ENCODE results near the gene PIGX.
"Not testable (repeated sequence)": the region's sequence is repeated elsewhere in the genome, so short reads cannot be mapped to it uniquely, and the experiment has no call there.

The PIGX gene

DNA sequence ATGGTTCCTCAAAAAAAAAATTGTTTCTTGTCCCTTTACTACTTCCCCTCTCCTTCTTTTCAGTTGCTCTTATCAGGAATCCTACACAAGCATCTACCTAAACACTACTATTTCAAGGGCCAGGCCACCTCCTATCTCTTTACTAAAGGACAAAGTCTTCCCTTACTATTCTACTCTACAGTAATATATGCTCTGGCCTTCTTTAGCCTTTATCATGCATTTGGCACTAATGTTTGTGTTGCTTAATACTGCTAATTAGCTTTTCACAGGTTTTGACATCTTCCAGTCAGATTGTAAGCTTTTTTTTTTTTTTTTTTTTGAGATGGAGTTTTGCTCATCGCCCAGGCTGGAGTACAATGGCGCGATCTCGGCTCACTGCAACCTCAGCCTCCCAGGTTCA is 5.4 kb upstream of the PIGX start:
- DNase-seq: no peak

DNA sequence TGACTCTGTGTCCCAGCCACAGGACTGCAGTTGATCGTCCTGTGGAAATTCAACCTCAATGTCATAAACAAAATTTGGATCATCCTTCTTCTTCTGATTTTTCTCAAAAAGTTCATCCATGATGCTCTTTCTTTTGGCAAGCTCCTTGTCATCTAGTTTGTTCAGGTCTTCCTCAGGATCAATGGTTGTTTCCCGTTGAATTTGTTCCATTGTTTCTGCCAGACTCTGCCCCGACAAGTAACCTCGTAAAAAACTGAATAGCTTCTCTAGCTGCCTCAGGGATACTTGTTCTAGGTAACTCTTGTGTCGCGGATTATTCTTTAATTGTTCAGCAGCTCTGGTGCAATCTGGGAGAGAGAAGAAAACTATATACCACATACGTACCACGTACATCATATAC is 4.6 kb upstream of the PIGX start:
- DNase-seq: no peak

DNA sequence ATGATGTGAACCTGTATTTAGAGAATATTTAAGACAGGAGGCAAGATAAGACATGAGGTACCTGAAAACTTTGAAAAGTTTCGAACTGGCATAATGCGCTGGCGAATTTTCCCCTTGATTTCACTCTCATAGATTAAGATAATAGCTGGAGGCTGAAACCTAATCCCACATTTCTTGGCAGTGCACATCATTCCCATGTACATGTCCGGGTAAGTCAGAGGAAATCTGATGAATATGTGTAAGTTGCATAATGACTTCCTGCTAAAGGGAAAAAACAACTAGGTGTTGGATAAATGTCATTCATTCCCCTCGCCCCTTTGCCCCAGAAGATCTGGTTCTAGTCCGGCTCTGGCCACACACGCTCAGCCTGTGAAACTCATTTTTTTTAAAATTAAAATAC is 3.7 kb upstream of the PIGX start:
- no peak for DNase-seq

DNA sequence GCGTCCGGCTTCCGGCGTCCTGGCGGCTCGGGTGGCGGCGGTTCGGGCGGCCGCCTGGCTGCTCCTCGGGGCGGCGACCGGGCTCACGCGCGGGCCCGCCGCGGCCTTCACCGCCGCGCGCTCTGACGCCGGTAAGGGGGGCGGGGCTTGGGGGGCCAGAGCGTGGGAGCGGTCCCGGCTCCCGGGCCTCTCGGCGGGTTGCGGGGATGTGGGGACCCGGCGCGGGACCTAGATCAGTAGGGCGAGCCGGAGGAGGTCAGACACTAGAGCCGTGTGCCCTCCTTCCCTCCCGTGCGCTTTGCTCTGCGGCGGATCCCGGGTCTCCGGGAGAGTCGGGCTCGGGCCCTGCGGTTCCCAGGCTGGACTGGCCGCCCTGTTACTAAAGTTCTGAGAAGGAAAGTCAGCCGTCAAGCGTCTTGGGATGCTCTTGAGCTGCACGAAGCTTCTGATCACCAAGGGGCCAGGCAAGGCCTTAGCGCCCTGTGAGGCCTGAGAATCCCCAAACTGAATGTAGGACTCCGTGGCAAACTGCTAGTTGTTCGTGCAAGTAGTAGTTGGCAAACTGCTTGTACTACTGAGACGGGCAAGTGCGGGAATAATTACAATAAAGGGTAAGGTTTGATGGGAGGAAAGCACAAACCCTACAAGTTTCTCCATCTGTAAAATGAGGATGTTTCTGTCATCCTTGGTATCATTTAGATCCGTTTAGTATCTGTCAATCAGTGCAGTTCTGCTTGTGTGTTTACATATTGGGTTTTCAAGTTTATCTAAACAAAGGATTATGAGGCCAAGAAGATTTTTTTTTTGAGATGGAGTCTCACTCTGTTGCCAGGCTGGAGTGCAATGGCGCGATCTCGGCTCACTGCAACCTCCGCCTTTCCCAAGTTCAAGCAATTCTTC is 587 bp downstream of the PIGX start:
- DNase-seq: no peak

DNA sequence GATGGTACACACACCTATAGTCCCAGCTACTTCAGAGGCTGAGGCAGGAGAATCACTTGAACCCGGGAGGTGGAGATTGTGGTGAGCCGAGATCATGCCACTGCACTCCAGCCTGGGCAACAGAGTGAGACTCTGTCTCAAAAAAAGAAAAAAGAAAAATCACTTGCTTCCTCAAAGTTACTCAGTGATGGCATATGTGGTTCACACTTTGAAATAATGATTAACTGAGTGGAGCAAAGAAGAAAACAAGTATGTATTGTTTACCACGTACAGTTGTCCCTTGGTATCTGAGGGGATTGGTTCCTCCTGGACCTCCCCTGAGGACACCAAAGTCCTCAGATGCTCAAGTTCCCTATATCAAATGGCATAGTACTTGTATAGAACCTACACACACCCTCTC is 5.0 kb downstream of the PIGX start:
- not testable (repeated sequence) for DNase-seq

DNA sequence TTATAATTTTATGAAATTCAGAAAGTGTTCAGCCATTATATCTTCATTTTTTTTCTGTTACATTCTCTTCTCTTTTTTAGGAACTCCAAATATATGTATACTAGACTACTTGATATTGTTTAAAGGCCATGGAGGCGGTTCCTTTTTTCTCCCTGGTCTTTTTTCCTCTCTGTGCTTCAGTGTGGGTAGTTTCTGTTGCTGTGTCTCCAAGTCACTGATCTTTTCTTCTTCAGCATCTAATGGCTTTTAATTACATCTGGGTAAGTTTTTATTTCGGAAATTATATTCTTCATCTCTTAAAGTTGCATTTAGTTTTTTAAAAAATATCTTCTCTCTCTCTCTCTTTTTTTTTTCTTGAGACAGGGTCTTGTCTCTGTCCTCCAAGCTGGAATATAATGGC is 8.9 kb downstream of the PIGX start:
- no peak for DNase-seq

DNA sequence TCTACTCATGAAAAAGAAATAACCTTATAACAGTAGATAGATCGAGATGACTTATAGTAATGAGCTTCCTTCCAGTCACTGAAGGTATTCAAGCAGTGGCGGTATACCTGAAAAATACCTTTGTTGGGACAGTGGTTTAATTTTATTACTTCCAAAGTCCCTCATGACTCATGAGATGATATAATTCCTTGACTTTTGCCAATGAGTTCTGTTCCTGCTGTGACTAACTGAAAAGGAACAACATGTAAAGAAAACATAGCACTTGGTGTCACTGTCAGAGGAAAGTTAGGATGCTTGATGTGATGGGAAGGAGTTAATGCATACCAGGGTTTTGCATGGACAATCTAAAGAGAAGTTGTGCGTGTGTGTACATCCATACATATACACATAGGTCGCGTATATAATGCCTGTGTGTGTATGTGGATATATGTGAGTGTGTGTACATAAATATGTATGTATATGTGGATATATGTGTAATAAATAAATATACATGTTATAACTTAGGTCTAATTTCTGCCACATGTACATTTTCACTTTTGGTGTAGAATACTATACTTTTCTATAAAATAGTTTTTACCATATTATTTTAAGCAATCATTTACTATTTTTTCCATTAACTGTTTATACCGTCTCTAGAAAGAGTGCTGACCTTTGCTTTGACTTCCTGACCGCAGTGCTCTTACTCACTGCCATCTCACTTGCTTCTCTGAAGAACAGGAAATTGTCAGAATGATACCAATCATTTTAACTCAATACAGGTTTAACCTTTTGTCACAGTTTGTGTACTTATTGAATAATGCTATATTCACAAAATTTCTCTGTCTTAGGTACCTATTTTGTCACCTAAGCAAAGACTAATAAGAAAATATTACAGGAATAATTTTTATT is 14.9 kb downstream of the PIGX start:
- DNase-seq: no peak

DNA sequence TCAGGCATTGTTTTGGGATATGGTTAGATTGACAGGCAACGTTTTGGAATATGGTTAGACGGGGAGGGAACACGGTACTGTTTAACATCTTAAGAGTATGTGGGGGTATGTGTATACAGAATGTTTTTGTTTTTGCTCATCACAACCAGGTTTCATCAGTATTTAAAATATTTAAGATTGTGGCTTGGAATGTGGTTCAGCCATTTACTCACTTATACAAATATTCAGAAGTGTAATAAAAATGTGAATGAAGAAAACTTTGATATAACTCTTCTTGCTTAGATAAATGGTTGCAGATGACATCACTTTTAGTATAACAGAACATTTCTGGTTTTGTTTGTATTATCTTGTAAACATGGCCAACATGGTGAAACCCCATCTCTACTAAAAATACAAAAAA is 23.6 kb downstream of the PIGX start:
- DNase-seq: no peak

DNA sequence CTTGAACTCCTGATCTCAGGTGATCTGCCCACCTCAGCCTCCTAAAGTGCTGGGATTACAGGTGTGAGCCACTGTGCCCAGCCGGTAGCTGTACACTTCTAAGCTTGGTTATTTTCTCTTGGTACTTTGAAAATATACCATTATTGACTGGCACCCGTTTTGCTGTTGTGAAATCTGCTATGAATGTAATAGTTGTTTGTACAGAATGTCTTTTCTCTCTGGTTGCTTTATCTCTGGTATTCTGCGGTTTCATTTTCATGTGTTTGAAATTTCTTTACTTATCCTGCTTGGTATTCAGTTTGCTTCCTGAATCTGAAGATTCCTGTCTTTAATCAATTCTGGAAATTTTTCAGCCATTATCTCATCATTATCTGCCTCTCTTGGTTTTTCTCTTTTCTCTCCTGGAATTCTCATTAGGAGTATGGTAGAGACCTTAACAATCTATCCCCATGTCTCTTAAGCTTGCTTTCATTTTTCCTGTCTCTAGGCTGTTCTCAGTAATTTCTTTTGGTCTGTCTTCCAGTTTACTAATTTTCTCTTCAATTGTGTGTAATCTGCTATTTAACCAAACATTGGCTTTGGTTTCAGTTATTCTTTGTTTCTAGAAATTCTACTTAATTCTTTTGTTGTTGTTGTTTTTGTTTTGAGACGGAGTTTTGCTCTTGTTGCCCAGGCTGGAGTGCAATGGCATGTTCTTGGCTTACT is 24.6 kb downstream of the PIGX start:
- DNase-seq: no peak

DNA sequence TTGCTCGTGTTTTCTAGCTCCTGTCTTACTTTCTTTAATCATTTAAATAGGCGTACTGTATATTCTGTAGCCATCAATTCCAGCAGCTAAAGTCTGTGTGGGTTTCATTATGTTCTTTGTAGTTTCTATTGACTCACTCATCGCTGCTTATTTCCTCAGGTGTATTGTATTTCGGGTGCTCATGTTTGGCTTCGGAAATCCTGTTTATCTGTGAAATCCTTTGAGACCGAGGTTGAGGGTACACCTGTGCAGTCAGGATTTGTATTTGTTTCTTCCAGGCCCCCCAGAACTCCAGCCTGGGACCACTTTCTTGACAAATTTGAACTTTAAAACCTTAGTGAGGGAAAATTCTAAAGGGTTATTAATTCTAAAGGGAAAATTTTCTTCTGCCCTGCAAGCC is 25.5 kb downstream of the PIGX start:
- DNase-seq: no peak

DNA sequence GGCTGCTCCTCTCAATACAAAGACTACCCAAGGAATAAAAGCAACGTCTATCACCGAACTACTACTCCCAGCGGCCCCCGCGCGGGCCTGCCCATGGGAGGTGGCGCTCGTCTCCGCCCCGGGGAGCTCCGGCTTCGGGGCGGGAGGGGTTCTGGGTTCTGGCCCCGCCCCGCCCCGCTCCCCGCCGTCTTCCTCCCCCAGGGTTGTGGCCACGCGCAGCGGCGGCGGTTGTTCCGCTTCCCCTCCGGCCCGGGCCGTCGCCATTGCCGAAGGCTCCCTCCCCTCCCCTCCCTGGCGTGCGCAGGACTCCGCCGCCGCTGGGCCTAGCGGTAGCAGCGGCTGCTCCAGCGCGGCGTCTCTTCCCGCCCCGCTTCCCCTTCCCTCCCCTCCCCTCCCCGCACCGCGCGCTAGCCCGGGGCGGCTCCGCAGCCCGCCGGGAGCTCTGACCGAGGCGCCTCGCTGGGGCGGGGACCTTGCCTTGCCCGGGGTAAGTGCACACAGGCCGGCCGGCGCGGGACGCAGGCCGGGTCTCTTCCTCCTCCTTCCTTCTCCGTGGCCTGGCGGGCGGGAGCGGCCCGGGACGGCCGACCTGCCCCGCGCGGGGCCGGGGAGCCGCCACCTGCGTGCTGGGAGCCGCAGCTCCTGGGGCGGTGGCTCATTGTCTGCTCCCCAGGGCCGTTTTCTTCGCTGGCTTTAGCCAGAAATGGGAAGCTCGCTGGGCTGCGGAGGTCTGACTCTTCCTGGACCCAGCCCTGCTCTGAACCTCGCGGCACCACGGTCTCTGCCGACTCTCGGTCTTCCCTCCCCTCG is 27.7 kb downstream of the PIGX start, which contains the start of gene PAK2:
TSS of gene PAK2 (plus strand) at position 187 of the 810 bp plus-strand sequence. CDS start 42,790 bp downstream, outside the sequence.
- peak; percentile 93 for DNase-seq

DNA sequence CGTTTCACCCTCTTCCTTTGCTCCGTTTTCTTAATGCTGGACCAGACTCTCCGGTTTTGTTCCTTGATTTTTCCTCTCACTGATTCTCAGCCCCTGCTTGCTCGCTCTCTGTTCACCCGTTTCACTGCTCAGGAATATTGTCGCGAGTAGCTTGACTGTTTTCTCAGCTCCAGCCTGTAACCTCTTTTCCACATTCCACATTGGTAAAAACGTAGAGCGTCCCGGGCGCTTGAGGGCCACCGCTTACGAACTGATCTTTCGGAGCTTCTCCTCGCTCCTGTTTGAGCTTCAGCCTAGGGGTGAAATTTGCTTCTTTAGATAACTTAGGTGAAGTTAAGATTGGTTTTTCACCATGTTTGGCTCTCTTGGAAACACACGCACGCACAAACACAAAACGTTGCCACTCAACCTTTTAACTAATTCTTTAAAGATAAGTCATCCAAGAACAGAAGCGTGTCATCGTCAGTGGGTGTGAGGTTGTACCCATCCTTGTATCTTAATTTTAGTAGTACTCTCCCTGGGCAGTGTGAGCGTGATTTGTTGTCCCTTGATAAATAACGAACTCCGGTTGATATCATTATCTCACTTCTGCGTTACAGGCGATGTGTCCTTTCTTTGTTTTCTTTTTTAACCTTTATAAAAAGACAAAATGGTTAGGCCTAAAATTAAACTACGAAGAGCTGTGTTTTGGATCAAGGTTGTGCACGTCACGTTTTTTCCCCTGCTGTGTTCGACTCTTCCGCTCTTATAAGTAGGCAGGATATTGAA is 28.5 kb downstream of the PIGX start:
- no peak for DNase-seq

DNA sequence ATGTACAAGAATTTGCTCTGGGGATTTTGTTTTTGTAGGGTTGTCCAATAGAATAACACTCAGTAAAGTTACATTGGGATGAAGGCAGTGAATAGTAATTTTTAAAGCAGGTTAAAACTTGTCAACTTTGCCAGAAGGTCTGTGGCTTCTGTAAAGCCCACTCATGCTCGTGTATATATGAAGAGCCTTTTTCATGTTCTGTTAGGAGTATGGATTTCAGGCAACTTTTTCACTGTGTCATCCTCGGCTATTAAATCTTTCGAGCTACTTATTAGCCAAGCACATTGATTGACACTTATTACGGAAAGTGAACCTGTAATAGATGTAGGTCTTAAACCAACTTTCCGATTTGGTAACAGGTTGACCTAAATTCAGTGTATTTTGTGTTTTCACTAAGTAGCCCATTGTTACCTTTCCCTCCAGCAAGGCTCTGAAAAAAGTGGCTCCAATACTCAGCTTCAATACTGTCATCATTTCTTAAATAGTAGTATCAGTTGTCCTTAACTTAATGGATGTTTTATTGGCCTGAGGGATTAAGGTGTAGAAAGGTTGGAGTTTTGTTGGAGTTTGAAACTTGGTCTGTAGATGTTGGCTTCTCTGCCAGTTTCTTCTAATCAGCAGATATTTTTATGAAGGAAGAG is 29.2 kb downstream of the PIGX start:
- DNase-seq: no peak

DNA sequence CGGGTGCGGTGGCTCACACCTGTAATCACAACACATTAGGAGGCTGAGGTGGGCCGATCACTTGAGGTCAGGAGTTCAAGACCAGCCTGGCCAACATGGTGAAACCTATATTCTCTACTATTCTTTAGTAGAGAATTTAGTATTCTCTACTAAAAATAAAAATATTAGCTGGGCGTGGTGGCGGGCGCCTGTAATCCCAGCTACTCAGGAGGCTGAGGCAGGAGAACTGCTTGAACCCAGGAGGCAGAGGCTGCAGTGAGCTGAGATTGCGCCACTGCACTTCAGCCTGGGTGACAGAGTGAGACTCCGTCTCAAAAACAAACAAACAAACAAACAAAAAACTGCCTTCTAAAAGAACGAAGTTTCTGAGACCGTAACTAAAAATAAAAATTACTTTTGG is 31.4 kb downstream of the PIGX start:
- DNase-seq: not testable (repeated sequence)

DNA sequence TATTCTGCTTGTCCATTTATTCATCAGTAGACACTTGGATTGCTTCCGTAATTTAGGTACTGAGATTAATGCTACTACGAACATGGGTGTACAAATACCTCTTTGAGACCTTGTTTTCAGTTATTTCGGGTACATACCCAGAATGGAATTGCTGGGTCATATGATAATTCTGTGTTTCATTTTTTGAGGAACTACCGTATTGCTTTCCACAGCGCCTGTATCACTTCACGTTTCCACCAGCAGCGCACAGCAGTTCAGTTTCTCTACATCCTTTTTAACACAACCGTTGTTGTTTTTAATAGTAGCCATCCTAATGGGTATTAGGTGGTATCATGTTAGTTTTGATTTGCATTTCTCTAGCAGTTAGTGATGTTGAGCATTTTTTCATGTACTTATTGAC is 36.9 kb downstream of the PIGX start:
- no peak for DNase-seq

DNA sequence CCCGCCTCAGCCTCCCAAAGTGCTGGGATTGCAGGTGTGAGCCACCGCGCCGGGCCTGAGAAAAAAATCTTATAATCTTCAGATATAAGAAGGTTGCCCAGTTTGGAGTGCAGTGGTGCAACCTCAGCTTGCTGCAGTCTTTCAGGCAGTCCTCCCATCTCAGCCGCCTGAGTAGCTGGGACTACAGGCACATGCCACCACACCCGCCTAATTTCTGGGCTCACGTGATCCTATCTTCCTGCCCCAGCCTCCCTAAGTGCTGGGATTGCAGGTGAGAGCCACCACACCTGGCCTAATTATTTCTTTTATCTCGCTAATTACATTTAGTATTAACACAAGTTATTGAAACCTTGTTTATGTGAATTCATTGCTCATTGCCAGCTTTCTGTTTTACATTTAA is 41.0 kb downstream of the PIGX start:
- DNase-seq: no peak

DNA sequence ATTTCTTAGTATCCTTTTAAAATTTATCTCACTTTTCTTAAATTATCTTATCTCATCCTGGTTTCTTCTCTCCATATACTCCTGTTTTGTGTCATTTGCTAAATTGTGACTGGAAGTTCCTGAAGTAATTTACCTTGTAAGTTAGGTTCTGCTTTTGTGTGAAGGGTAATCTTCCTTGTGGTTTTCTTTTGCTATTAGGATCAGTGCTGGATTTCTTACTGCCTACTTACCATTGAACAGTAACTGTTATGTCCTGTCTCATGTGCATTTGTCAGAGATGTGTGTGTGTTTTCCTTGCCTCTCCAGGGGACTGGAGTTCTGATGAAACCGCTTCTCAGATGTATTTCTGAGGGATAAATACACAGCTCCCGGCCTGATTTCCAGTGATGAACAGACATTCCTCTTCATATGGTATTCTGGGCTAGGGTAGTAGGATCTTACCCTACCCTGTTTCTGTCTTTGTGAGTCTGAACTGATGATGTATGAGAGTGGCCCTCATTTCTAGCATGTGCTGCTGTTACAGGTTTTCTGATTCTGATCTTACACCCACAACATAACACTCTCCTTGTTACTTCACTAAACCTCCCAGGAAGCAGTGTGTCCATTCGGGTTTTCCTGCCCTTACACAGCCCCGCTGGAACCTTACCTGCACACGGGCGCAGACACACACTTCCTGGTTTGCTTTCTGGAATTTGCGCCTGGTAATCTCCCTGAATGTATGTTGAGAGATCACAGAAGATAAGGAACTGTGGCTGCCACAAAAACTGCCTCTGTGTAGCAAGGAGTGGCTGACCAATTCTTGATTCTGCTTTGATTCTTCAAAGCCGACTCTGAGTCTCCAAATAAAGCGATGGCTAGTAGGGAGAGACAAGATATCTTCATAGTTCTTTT is 42.2 kb downstream of the PIGX start:
- DNase-seq: no peak

DNA sequence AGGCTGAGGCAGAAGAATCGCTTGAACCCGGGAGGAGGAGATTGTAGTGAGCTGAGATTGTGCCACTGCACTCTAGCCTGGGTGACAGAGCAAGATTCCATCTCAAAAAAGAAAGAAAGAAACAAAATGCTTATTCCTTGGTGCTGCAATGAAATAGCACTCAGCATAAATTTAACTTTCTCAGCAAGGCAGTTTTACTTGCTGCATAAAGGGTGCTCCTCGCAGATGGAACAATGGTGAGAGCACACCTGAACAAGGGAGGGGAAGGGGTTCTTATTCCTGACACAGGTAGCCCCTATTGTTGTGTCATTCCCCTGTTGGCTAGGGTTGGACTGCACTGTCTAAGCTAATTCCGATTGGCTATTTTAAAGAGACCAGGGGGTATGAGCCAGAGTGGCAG is 44.6 kb downstream of the PIGX start:
- DNase-seq: no peak

DNA sequence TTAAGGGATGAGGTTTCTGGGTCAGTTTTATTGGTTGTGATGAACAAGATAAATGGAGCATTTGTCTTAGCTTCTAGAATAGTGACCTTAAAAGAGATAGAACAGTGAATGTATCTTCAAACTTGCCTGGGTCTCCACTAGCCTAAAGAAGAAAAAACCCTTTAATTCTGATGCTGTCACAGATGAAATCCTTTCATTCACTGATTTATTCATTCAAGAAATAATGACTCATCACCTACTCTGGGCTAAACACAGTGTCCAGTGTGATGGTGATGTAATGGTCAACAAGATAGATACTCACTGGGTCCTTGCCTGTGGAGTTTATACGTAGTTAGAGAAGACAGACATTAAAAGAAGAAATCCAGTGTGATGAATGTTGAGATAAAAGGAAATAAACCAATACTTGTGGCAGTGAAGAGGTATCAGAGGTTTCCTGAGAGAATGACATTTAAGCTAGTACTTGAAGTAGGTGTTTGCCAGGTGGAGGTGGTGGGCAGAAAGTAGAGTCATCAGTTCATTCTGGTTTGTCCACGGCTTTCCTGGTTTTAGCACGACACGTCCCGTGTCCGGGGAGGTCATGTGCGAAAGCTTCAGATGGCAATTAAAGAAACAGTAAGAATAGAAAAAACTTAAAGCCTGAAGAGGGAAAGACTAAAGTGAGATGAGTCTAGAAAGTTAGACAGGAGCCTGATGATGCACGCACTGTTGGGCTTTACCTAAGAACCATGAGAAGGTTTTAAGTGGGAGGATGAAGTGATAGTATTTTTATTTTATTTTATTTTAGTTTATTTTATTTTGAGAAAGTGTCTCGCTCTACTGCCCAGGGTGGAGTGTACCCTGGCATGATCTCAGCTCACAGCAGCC is 45.9 kb downstream of the PIGX start:
- no peak for DNase-seq
